Natural killer cell (primary cell): ENCODE data around the gene CACNA1F. TPM values are rescaled to one million over a fixed set of nuclear protein-coding genes. Genes with fewer than 3 reads are reported as not detected.
A peak's percentile ranks its signal among the peaks of the same experiment; 100 is the strongest.

Source experiments
- ATAC-seq, 3 donors: fragments of 150-1000 bp in 2 of 3; fragments of 200-7000 bp in 1 of 3; cut with Tn5 transposase; 1 replicate in 1 of 3; 2 replicates in 2 of 3; pipeline ENCODE4 v1.10.0; 2021; ENCODE audit warnings: mild to moderate bottlenecking in 2 of 3, moderate library complexity in 2 of 3
- DNase-seq, 2 donors: peaks; one replicate each; pipeline versions ENCODE4 v3.0.0 to v3.0.0-alpha.2; 2013 to 2021; ENCODE audit warnings: mixed read lengths in 1 of 2
- H3K27ac ChIP-seq: one replicate; pipeline ENCODE4 v1.5.1; 2013; ENCODE audit warnings: mild to moderate bottlenecking, low read length
- H3K27me3 ChIP-seq: one replicate; pipeline ENCODE4 v1.6.1; 2013; ENCODE audit warnings: low read length; ENCODE audit not compliant: control insufficient read depth, insufficient read depth
- H3K36me3 ChIP-seq: one replicate; pipeline ENCODE4 v1.6.1; 2013; ENCODE audit warnings: low read length; ENCODE audit not compliant: control insufficient read depth, insufficient read depth
- H3K4me1 ChIP-seq: one replicate; pipeline ENCODE4 v1.6.1; 2013; ENCODE audit warnings: low read length; ENCODE audit not compliant: control insufficient read depth, insufficient read depth
- H3K4me3 ChIP-seq: one replicate; pipeline ENCODE4 v1.5.1; 2013; ENCODE audit warnings: low read length
- H3K9me3 ChIP-seq: one replicate; pipeline ENCODE4 v1.6.1; 2013; ENCODE audit warnings: low read length; ENCODE audit not compliant: control insufficient read depth, insufficient read depth
- H3K27ac Mint-ChIP-seq, 2 donors: one replicate each; pipeline ENCODE4 v1.8.0; 2022; ENCODE audit warnings: mild to moderate bottlenecking in 2 of 2, mixed read lengths in 2 of 2, moderate library complexity in 1 of 2
- H3K27me3 Mint-ChIP-seq, 2 donors: one replicate each; pipeline ENCODE4 v1.8.0; 2022; ENCODE audit warnings: low read depth in 2 of 2, mixed read lengths in 2 of 2
- H3K36me3 Mint-ChIP-seq: one replicate; pipeline ENCODE4 v1.8.0; 2022; ENCODE audit warnings: mixed read lengths
- H3K4me1 Mint-ChIP-seq, 2 donors: one replicate each; pipeline ENCODE4 v1.8.0; 2022; ENCODE audit warnings: mixed read lengths in 2 of 2
- H3K4me3 Mint-ChIP-seq: one replicate; pipeline ENCODE4 v1.8.0; 2022; ENCODE audit warnings: mild to moderate bottlenecking, moderate library complexity, mixed read lengths
- H3K9me3 Mint-ChIP-seq, 2 donors: one replicate each; pipeline ENCODE4 v1.8.0; 2022; ENCODE audit warnings: mixed read lengths in 2 of 2
- WGBS: methylation state at CpG from one replicate; pipeline ENCODE4 v1.1.7; 2013; ENCODE audit warnings: missing lambda C conversion rate; ENCODE audit not compliant: insufficient coverage; 5-methylcytosine and 5-hydroxymethylcytosine counted together
- intact Hi-C: fragments of 100-400 bp; cut with micrococcal nuclease; formaldehyde crosslinking; loops from one replicate; pipeline ENCODE4 v1.14.2; 2022
- total RNA-seq, 4 donors: library from RNA; stranded (reverse); fragments of 120-200 nt in 1 of 4; gene quantifications; one replicate each; pipeline versions ENCODE4 v1.2.3 to v1.2.4, GENCODE V29; 2013 to 2022
- TF ChIP-seq, protein P1 (sequence below): fragments of 200-600 bp; IDR thresholded peaks from one replicate; pipeline ENCODE4 v1.8.0; 2022; ENCODE audit warnings: antibody characterized with exemption

Gene CACNA1F
- 1 to 10 TPM in 1 of 3 donors, under 1 TPM in 2; 0.48 to 1.1 (median 0.66) TPM for total RNA-seq
- total RNA-seq (2013): 1.1 TPM

DNA sequence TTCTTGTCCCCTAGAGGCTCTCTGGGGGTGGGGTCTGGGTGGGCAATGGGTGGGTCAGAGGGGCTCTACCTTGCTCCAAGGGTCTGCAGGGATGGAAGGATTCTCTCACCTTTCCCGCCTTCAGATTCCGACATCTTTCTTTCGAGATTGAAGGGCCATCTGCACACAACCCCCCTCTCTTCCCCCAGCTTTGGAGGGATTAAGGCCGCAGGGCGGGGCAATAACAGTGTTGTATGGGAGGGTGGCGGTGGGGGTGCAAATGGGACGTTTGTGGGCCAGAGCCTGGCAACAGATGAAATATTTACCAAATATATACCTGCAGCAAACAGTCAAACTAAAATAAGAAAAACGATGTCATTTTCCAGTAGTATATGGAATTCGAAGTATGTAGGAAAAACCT, at the start of gene CACNA1F:
Gene CACNA1F, minus strand, starts transcription at position 165 of the 400 bp plus-strand sequence. Its CDS starts 31 bp downstream, at position 134.
- Histone ChIP-seq H3K36me3 (no peaks in the 10 kb centered on the region), H3K4me1 (peaks cover 41% of the 10 kb centered on the region), H3K27me3 (no peaks in the 10 kb centered on the region), H3K27ac (no peak within 1 kb of the TSS), H3K9me3 (no peaks in the 10 kb centered on the region), H3K4me3 (no peak within 1 kb of the TSS)
- Mint-ChIP-seq H3K27ac (no peak within 1 kb of the TSS), H3K36me3 (no peaks in the 10 kb centered on the region), H3K27me3 (no peaks in the 10 kb centered on the region), H3K4me1 (peaks cover 11 to 43% of the 10 kb centered on the region in 2 donors), H3K4me3 (peak within 1 kb of the TSS; percentile 29), H3K9me3 (no peaks in the 10 kb centered on the region)
- TF ChIP-seq, protein P1, sequence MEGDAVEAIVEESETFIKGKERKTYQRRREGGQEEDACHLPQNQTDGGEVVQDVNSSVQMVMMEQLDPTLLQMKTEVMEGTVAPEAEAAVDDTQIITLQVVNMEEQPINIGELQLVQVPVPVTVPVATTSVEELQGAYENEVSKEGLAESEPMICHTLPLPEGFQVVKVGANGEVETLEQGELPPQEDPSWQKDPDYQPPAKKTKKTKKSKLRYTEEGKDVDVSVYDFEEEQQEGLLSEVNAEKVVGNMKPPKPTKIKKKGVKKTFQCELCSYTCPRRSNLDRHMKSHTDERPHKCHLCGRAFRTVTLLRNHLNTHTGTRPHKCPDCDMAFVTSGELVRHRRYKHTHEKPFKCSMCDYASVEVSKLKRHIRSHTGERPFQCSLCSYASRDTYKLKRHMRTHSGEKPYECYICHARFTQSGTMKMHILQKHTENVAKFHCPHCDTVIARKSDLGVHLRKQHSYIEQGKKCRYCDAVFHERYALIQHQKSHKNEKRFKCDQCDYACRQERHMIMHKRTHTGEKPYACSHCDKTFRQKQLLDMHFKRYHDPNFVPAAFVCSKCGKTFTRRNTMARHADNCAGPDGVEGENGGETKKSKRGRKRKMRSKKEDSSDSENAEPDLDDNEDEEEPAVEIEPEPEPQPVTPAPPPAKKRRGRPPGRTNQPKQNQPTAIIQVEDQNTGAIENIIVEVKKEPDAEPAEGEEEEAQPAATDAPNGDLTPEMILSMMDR: no peak
- DNase-seq (no peak), ATAC-seq (no peak)
- no CpG with 5 or more reads among the region's 9 CpGs for WGBS
- intact Hi-C loops: no loop called here

DNA sequence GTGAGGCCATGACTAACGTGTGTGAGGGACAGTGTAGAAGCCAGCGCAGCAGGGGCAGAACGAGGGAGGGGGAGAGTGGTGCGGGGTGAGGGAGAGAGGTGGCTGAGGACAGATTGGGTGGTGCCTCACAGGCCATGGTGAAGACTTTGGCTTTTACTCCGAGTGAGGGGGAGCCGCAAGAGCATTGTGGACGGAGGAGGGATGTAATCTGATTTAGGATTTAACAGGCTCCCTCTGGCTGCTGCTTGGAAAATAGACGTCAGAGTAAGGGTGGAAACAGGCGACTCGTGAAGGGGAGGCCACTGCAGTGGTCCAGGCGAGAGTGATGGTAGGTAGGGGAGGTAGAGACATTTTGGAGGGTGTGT, 49.5 kb upstream of the CACNA1F start:
- Mint-ChIP-seq H3K9me3 (no peaks in the 10 kb centered on the region), H3K4me3 (no peak overlapping the region), H3K27me3 (no peaks in the 10 kb centered on the region), H3K4me1 (peaks cover 3 to 11% of the 10 kb centered on the region in 2 donors), H3K36me3 (no peaks in the 10 kb centered on the region), H3K27ac (no peak overlapping the region)
- no peak overlapping the region for H3K4me3 ChIP-seq
- no peak for DNase-seq
- H3K36me3 ChIP-seq: no peaks in the 10 kb centered on the region
- H3K9me3 ChIP-seq: no peaks in the 10 kb centered on the region
- no peaks in the 10 kb centered on the region for H3K27me3 ChIP-seq
- peaks cover 3% of the 10 kb centered on the region for H3K4me1 ChIP-seq
- intact Hi-C loops: no loop called here
- H3K27ac ChIP-seq: no peak overlapping the region
- no peak for ATAC-seq
- TF ChIP-seq, protein P1: no peak
- 94% methylated on average over 11 of the region's 11 CpGs for WGBS

DNA sequence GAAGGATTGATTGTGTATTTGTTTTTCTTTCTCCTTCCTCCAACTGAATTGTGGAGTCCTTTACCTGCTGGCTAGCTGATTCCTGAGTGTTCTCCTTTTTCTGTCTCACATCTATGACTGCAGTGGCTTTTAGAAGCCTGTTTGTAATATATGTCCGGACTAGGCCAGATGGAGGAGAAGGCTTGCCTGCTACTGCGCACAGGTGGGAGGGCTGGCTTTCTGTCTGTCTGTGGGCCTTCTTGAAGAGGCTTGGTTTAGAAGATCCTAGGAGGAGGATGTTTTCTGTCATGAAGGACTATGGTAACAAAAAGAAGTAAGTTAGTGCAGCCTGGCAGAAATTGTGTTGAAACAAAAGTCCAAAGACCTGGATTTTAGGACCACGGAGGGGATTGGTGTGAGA, 44.9 kb upstream of the CACNA1F start:
- no peak for DNase-seq
- no peaks in the 10 kb centered on the region for H3K27me3 ChIP-seq
- no peak for ATAC-seq
- peaks cover 20 to 40% of the 10 kb centered on the region in 2 donors for H3K4me1 Mint-ChIP-seq
- H3K4me3 Mint-ChIP-seq: no peak overlapping the region
- H3K9me3 Mint-ChIP-seq: no peaks in the 10 kb centered on the region
- H3K27me3 Mint-ChIP-seq: no peaks in the 10 kb centered on the region
- intact Hi-C loops: no loop called here
- H3K27ac Mint-ChIP-seq: peak overlapping the region in 1 of 2 donors; percentile 37
- no peak overlapping the region for H3K4me3 ChIP-seq
- H3K4me1 ChIP-seq: peaks cover 29% of the 10 kb centered on the region
- no peaks in the 10 kb centered on the region for H3K9me3 ChIP-seq
- H3K36me3 ChIP-seq: no peaks in the 10 kb centered on the region
- H3K36me3 Mint-ChIP-seq: no peaks in the 10 kb centered on the region
- H3K27ac ChIP-seq: no peak overlapping the region
- TF ChIP-seq, protein P1: no peak
- WGBS: 100% methylated on average over 2 of the region's 3 CpGs

DNA sequence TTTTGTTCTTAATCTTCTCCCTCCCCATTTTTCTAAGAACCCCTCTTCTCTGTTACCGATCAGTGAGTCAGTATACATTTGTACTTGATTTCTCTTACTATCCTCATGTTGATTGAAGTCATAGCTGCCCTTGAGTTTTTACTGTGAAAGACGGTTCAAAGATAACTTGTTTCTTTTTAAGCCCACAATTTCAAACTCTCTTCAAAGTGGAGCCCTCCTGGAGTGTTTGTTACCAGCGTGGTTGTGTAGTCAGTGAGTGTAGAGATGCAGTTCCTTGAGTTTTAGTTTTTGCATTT, 44.3 kb upstream of the CACNA1F start:
- 87% methylated on average over 2 of the region's 3 CpGs for WGBS

More for the DNA sequence above, 44.3 kb upstream of the CACNA1F start:
- Mint-ChIP-seq H3K9me3 (no peaks in the 10 kb centered on the region), H3K4me3 (no peak overlapping the region), H3K4me1 (peaks cover 26 to 45% of the 10 kb centered on the region in 2 donors), H3K27me3 (no peaks in the 10 kb centered on the region), H3K36me3 (no peaks in the 10 kb centered on the region), H3K27ac (peak overlapping the region in 1 of 2 donors; percentile 37)
- intact Hi-C loops: no loop called here
- H3K36me3 ChIP-seq: no peaks in the 10 kb centered on the region
- no peak for ATAC-seq
- peaks cover 35% of the 10 kb centered on the region for H3K4me1 ChIP-seq
- no peaks in the 10 kb centered on the region for H3K9me3 ChIP-seq
- H3K4me3 ChIP-seq: no peak overlapping the region
- TF ChIP-seq, protein P1: no peak
- no peaks in the 10 kb centered on the region for H3K27me3 ChIP-seq
- DNase-seq: peak in 1 of 2 donors; percentile 2
- no peak overlapping the region for H3K27ac ChIP-seq
